Caco-2 (cell line): ENCODE data around the gene UST. TPM values are rescaled to one million over a fixed set of nuclear protein-coding genes. Genes with fewer than 3 reads are reported as not detected.

ENCODE experiments used
- BruUV-seq: library from RNA; stranded (reverse); fragments of 400-500 nt; replicated peaks from 2 replicates; lab custom pipeline; 2021; lab: Mats Ljungman, UMichigan
- CTCF ChIA-PET: fragments of 300-600 bp; sonication (Branson Sonifier 250); formaldehyde crosslinking; loops from one replicate; lab custom pipeline; 2022; ENCODE audit warnings: antibody characterized with exemption; lab: Charles Lee
- POLR2A ChIA-PET: fragments of 300-600 bp; sonication (Branson Sonifier 250); formaldehyde crosslinking; loops from one replicate; lab custom pipeline; 2022; ENCODE audit warnings: antibody characterized with exemption; lab: Charles Lee
- DNase-seq, 2 experiments: peaks; one replicate each; pipeline versions ENCODE4 v3.0.0 to v3.0.0-alpha.2; 2020 to 2022
- H3K27me3 ChIP-seq: replicated peaks from 2 replicates; pipeline ENCODE4 v1.6.0; 2011; ENCODE audit warnings: low read length; ENCODE audit not compliant: control insufficient read depth, insufficient read depth
- H3K36me3 ChIP-seq: 2 replicates; pipeline ENCODE4 v1.5.1; 2011; ENCODE audit warnings: low read length; ENCODE audit not compliant: control insufficient read depth, insufficient read depth
- H3K4me1 ChIP-seq: fragments of 250-450 bp; sonication (Bioruptor Pico); 2 replicates; pipeline ENCODE4 v1.5.1; 2020; ENCODE audit warnings: mild to moderate bottlenecking
- H3K4me3 ChIP-seq: 2 replicates; pipeline ENCODE4 v1.5.1; 2011; ENCODE audit warnings: low read depth, mild to moderate bottlenecking, control low read depth, low read length
- H3K9me3 ChIP-seq: fragments of 250-450 bp; sonication (Bioruptor Pico); 2 replicates; pipeline ENCODE4 v1.5.1; 2020; ENCODE audit warnings: mild to moderate bottlenecking, moderate library complexity
- H3K27ac Mint-ChIP-seq: one replicate; pipeline ENCODE4 v1.8.0; 2022; ENCODE audit warnings: mixed read lengths; ENCODE audit not compliant: unreplicated experiment
- H3K27me3 Mint-ChIP-seq: one replicate; pipeline ENCODE4 v1.8.0; 2022; ENCODE audit warnings: mixed read lengths; ENCODE audit not compliant: insufficient read depth, unreplicated experiment
- H3K36me3 Mint-ChIP-seq: one replicate; pipeline ENCODE4 v1.8.0; 2022; ENCODE audit warnings: mild to moderate bottlenecking, mixed read lengths; ENCODE audit not compliant: insufficient read depth, unreplicated experiment
- H3K4me1 Mint-ChIP-seq: one replicate; pipeline ENCODE4 v1.8.0; 2022; ENCODE audit warnings: low read depth, mixed read lengths; ENCODE audit not compliant: unreplicated experiment
- H3K4me3 Mint-ChIP-seq: one replicate; pipeline ENCODE4 v1.8.0; 2022; ENCODE audit warnings: mild to moderate bottlenecking, moderate library complexity, mixed read lengths; ENCODE audit not compliant: unreplicated experiment
- H3K9me3 Mint-ChIP-seq: one replicate; pipeline ENCODE4 v1.8.0; 2022; ENCODE audit warnings: mixed read lengths; ENCODE audit not compliant: unreplicated experiment
- CTCF ChIP-seq, 2 experiments: fragments of 200-600 bp in 1 of 2; IDR thresholded peaks; 1 replicate in 1 of 2; 2 replicates in 1 of 2; pipeline versions ENCODE4 v1.5.1 to v1.8.0; 2011 to 2022; ENCODE audit warnings: antibody characterized with exemption in 1 of 2, control low read depth in 1 of 2, inconsistent platforms in 1 of 2, low read depth in 1 of 2, low read length in 1 of 2, mild to moderate bottlenecking in 1 of 2, moderate library complexity in 1 of 2; ENCODE audit not compliant: insufficient read depth in 1 of 2, severe bottlenecking in 1 of 2, unreplicated experiment in 1 of 2
- intact Hi-C: fragments of 100-400 bp; cut with micrococcal nuclease; formaldehyde crosslinking; loops from one replicate; pipeline ENCODE4 v1.10.0; 2022; ENCODE audit not compliant: unreplicated experiment
- total RNA-seq: library from RNA; stranded (reverse); gene quantifications from 2 replicates; pipeline ENCODE4 v1.2.3, GENCODE V29; 2022

Gene UST
- total RNA-seq, 1 experiment from 2014 or later, result not detected

GRCh38 chr6:148807784-148808183, 61.0 kb downstream of the UST start:
- Histone ChIP-seq H3K9me3 (no peaks in the 10 kb centered on the region), H3K36me3 (no peaks in the 10 kb centered on the region), H3K27me3 (no peaks in the 10 kb centered on the region), H3K4me1 (0 out of 2 replicates have a peak, but pooled peaks cover 11% of the 10 kb centered on the region), H3K4me3 (no peak overlapping the region)
- H3K9me3 Mint-ChIP-seq, result no peaks in the 10 kb centered on the region
- no peak overlapping the region for H3K27ac Mint-ChIP-seq
- H3K27me3 Mint-ChIP-seq, result peaks cover 3% of the 10 kb centered on the region
- no TSS peak for BruUV-seq
- H3K4me3 Mint-ChIP-seq, result no peak overlapping the region
- no peak for TF ChIP-seq CTCF (IDR thresholded peaks at IDR 0.05; ENCODE audit: insufficient read depth in 1 of 2, low read depth in 1 of 2, low read length in 1 of 2, severe bottlenecking in 1 of 2, unreplicated experiment in 1 of 2)
- intact Hi-C loops, result no loop called here
- CTCF ChIA-PET, result no interaction called here
- DNase-seq, result no peak
- POLR2A ChIA-PET, result no interaction called here
- no peaks in the 10 kb centered on the region for H3K4me1 Mint-ChIP-seq
- no peaks in the 10 kb centered on the region for H3K36me3 Mint-ChIP-seq

GRCh38 chr6:148808786-148809304, 62.0 kb downstream of the UST start:
- Mint-ChIP-seq H3K36me3 (no peaks in the 10 kb centered on the region), H3K27ac (no peak overlapping the region), H3K9me3 (no peaks in the 10 kb centered on the region), H3K27me3 (no peaks in the 10 kb centered on the region), H3K4me1 (no peaks in the 10 kb centered on the region), H3K4me3 (no peak overlapping the region)
- ChIA-PET POLR2A (no interaction called here), CTCF (no interaction called here)
- no peak for TF ChIP-seq CTCF (IDR thresholded peaks at IDR 0.05; ENCODE audit: insufficient read depth in 1 of 2, low read depth in 1 of 2, low read length in 1 of 2, severe bottlenecking in 1 of 2, unreplicated experiment in 1 of 2)
- no peak overlapping the region for H3K4me3 ChIP-seq
- DNase-seq, result no peak
- no peaks in the 10 kb centered on the region for H3K36me3 ChIP-seq
- no peaks in the 10 kb centered on the region for H3K27me3 ChIP-seq
- no TSS peak for BruUV-seq
- 0 out of 2 replicates have a peak, but pooled peaks cover 11% of the 10 kb centered on the region for H3K4me1 ChIP-seq
- no peaks in the 10 kb centered on the region for H3K9me3 ChIP-seq
- intact Hi-C loops, result no loop called here

- no peaks in the 10 kb centered on the region for H3K27me3 ChIP-seq
- POLR2A ChIA-PET, result no interaction called here
- no peak overlapping the region for H3K27ac Mint-ChIP-seq
These were observed 64.6 kb downstream of the UST start for GRCh38 chr6:148811459-148811858.

More at GRCh38 chr6:148811459-148811858, 64.6 kb downstream of the UST start:
- Histone ChIP-seq H3K4me1 (no peaks in the 10 kb centered on the region), H3K36me3 (no peaks in the 10 kb centered on the region), H3K9me3 (no peaks in the 10 kb centered on the region), H3K4me3 (no peak overlapping the region)
- intact Hi-C loops, result no loop called here
- TF ChIP-seq CTCF (IDR thresholded peaks at IDR 0.05; ENCODE audit: insufficient read depth in 1 of 2, low read depth in 1 of 2, low read length in 1 of 2, severe bottlenecking in 1 of 2, unreplicated experiment in 1 of 2), result no peak
- no peak overlapping the region for H3K4me3 Mint-ChIP-seq
- H3K4me1 Mint-ChIP-seq, result no peaks in the 10 kb centered on the region
- CTCF ChIA-PET, result no interaction called here
- no TSS peak for BruUV-seq
- no peak for DNase-seq
- no peaks in the 10 kb centered on the region for H3K9me3 Mint-ChIP-seq
- H3K36me3 Mint-ChIP-seq, result no peaks in the 10 kb centered on the region
- peaks cover 6% of the 10 kb centered on the region for H3K27me3 Mint-ChIP-seq
